IMR-90 (cell line): ENCODE measurements around the gene SLC17A9. TPM values are rescaled to one million over a fixed set of nuclear protein-coding genes. Genes with fewer than 3 reads are reported as not detected.

Source experiments
- ATAC-seq: fragments of 200-7000 bp; cut with Tn5 transposase; 2 replicates; pipeline ENCODE4 v1.9.1; 2020; ENCODE audit warnings: low read depth, mild to moderate bottlenecking, moderate library complexity
- BruUV-seq: library from RNA; stranded (reverse); fragments of 400-500 nt; replicated peaks from 2 replicates; lab custom pipeline; 2021; lab: Mats Ljungman, UMichigan
- CTCF ChIA-PET: fragments of 300-600 bp; formaldehyde crosslinking; extraction: SDS; loops from one replicate; lab custom pipeline; 2021; ENCODE audit warnings: antibody characterized with exemption; lab: Yijun Ruan, JAX
- POLR2A ChIA-PET: fragments of 300-600 bp; sonication (Branson Sonifier 250); formaldehyde crosslinking; loops from one replicate; lab custom pipeline; 2022; ENCODE audit warnings: antibody characterized with exemption; ENCODE audit not compliant: unreplicated experiment; lab: Charles Lee
- DNase-seq: peaks from one replicate; pipeline ENCODE4 v3.0.0; 2013
- H2AFZ ChIP-seq: replicated peaks from 2 replicates; pipeline ENCODE3; 2013; ENCODE audit warnings: low read length, mild to moderate bottlenecking; ENCODE audit not compliant: poor library complexity
- H2AK5ac ChIP-seq: 2 replicates; pipeline ENCODE4 v1.6.1; 2013; ENCODE audit warnings: low read depth, low read length, inconsistent platforms
- H2AK9ac ChIP-seq: replicated peaks from 2 replicates; pipeline ENCODE3; 2013; ENCODE audit warnings: mild to moderate bottlenecking, low read depth, low read length, moderate library complexity; ENCODE audit not compliant: poor library complexity
- H2BK120ac ChIP-seq: 2 replicates; pipeline ENCODE4 v1.6.1; 2013; ENCODE audit warnings: low read depth, low read length, inconsistent platforms
- H2BK15ac ChIP-seq: 3 replicates; pipeline ENCODE4 v1.6.1; 2013; ENCODE audit warnings: low read depth, low read length, inconsistent platforms
- H2BK20ac ChIP-seq: 2 replicates; pipeline ENCODE4 v1.6.1; 2013; ENCODE audit warnings: low read depth, mild to moderate bottlenecking, inconsistent platforms, low read length, moderate library complexity
- H2BK5ac ChIP-seq: 2 replicates; pipeline ENCODE4 v1.6.1; 2013; ENCODE audit warnings: mild to moderate bottlenecking, low read depth, low read length, inconsistent platforms; ENCODE audit not compliant: poor library complexity, severe bottlenecking
- H3K14ac ChIP-seq: replicated peaks from 2 replicates; pipeline ENCODE4 v1.6.1; 2013; ENCODE audit warnings: low read depth, low read length, inconsistent platforms
- H3K18ac ChIP-seq: 2 replicates; pipeline ENCODE4 v1.6.1; 2013; ENCODE audit warnings: low read depth, low read length, control low read depth
- H3K23ac ChIP-seq: 2 replicates; pipeline ENCODE4 v1.6.1; 2013; ENCODE audit warnings: low read depth, low read length, inconsistent platforms
- H3K27ac ChIP-seq: 2 replicates; pipeline ENCODE4 v1.5.1; 2013; ENCODE audit warnings: mild to moderate bottlenecking, control low read depth, low read length; ENCODE audit not compliant: insufficient read depth
- H3K27me3 ChIP-seq: 2 replicates; pipeline ENCODE4 v1.6.1; 2013; ENCODE audit warnings: low read length; ENCODE audit not compliant: control insufficient read depth, insufficient read depth
- H3K36me3 ChIP-seq: 2 replicates; pipeline ENCODE4 v1.6.1; 2013; ENCODE audit warnings: low read length, mixed read lengths; ENCODE audit not compliant: control insufficient read depth, insufficient read depth
- H3K4ac ChIP-seq: 2 replicates; pipeline ENCODE4 v1.6.1; 2013; ENCODE audit warnings: low read depth, low read length, inconsistent platforms
- H3K4me1 ChIP-seq: 2 replicates; pipeline ENCODE4 v1.6.1; 2013; ENCODE audit warnings: low read length, mixed read lengths; ENCODE audit not compliant: control insufficient read depth, insufficient read depth
- H3K4me2 ChIP-seq: 2 replicates; pipeline ENCODE4 v1.6.1; 2013; ENCODE audit warnings: low read depth, mild to moderate bottlenecking, control low read depth, low read length, moderate library complexity
- H3K4me3 ChIP-seq: 2 replicates; pipeline ENCODE4 v1.5.1; 2013; ENCODE audit warnings: low read depth, mild to moderate bottlenecking, control low read depth, low read length, moderate library complexity; ENCODE audit not compliant: insufficient read depth
- H3K56ac ChIP-seq: 2 replicates; pipeline ENCODE4 v1.6.1; 2013; ENCODE audit warnings: low read length, inconsistent platforms; ENCODE audit not compliant: insufficient read depth; ENCODE audit errors: extremely low read depth
- H3K79me1 ChIP-seq, 2 experiments: 2 replicates each; pipeline ENCODE4 v1.6.1; 2013; ENCODE audit warnings: low read length in 2 of 2, inconsistent platforms in 1 of 2, low read depth in 1 of 2
- H3K9ac ChIP-seq: 2 replicates; pipeline ENCODE4 v1.6.1; 2013; ENCODE audit warnings: low read depth, low read length, control low read depth
- H3K9me1 ChIP-seq: 2 replicates; pipeline ENCODE4 v1.6.1; 2013; ENCODE audit warnings: low read length, inconsistent platforms; ENCODE audit not compliant: insufficient read depth
- H3K9me3 ChIP-seq: 2 replicates; pipeline ENCODE4 v1.6.1; 2013; ENCODE audit warnings: low read length; ENCODE audit not compliant: control insufficient read depth, insufficient read depth
- H4K20me1 ChIP-seq: 2 replicates; pipeline ENCODE4 v1.6.1; 2013; ENCODE audit warnings: low read length, inconsistent platforms; ENCODE audit not compliant: insufficient read depth
- H4K5ac ChIP-seq: 2 replicates; pipeline ENCODE4 v1.6.1; 2013; ENCODE audit warnings: mild to moderate bottlenecking, low read depth, low read length, control low read depth
- H4K8ac ChIP-seq, 2 experiments: 2 replicates each; pipeline ENCODE4 v1.6.1; 2013; ENCODE audit warnings: low read depth in 2 of 2, low read length in 2 of 2, control low read depth in 1 of 2, inconsistent platforms in 1 of 2
- H4K91ac ChIP-seq: 2 replicates; pipeline ENCODE4 v1.6.1; 2013; ENCODE audit warnings: low read depth, low read length, inconsistent platforms; ENCODE audit not compliant: insufficient read depth
- BHLHE40 ChIP-seq: fragments of 150-350 bp; IDR thresholded peaks from 2 replicates; pipeline ENCODE4 v1.6.1; 2016; ENCODE audit warnings: mild to moderate bottlenecking, low read depth, low read length
- CEBPB ChIP-seq: IDR thresholded peaks from 2 replicates; pipeline ENCODE4 v1.6.1; 2012; ENCODE audit warnings: low read depth, low read length, improper control_type of control experiment
- CHD1 ChIP-seq: IDR thresholded peaks from 2 replicates; pipeline ENCODE4 v1.6.1; 2012; ENCODE audit warnings: low read depth, low read length, improper control_type of control experiment
- CTCF ChIP-seq: conservative IDR thresholded peaks from 2 replicates; pipeline ENCODE4 v1.5.1; 2012; ENCODE audit warnings: mild to moderate bottlenecking, low read depth, low read length, improper control_type of control experiment
- ELK1 ChIP-seq: fragments of 150-350 bp; IDR thresholded peaks from 2 replicates; pipeline ENCODE4 v1.6.1; 2016; ENCODE audit warnings: low read depth, mild to moderate bottlenecking, low read length, moderate library complexity, borderline replicate concordance
- FOS ChIP-seq: fragments of 150-350 bp; IDR thresholded peaks from 2 replicates; pipeline ENCODE4 v1.6.1; 2016; ENCODE audit warnings: low read depth, low read length
- MAFK ChIP-seq: IDR thresholded peaks from 2 replicates; pipeline ENCODE4 v1.6.1; 2012; ENCODE audit warnings: low read depth, low read length, improper control_type of control experiment
- MAZ ChIP-seq: IDR thresholded peaks from 2 replicates; pipeline ENCODE4 v1.6.1; 2012; ENCODE audit warnings: low read depth, mild to moderate bottlenecking, low read length, improper control_type of control experiment, moderate library complexity, borderline replicate concordance
- MXI1 ChIP-seq: IDR thresholded peaks from 2 replicates; pipeline ENCODE4 v1.6.1; 2012; ENCODE audit warnings: low read depth, mild to moderate bottlenecking, low read length, moderate library complexity, borderline replicate concordance
- NFE2L2 ChIP-seq: fragments of 150-350 bp; IDR thresholded peaks from 2 replicates; pipeline ENCODE4 v1.6.1; 2016; ENCODE audit warnings: low read depth, mild to moderate bottlenecking, low read length
- POLR2A ChIP-seq: IDR thresholded peaks from 2 replicates; pipeline ENCODE4 v1.6.1; 2012; ENCODE audit warnings: mild to moderate bottlenecking, low read depth, low read length
- RAD21 ChIP-seq: IDR thresholded peaks from 2 replicates; pipeline ENCODE4 v1.6.1; 2012; ENCODE audit warnings: low read length, improper control_type of control experiment
- RCOR1 ChIP-seq: IDR thresholded peaks from 2 replicates; pipeline ENCODE4 v1.6.1; 2012; ENCODE audit warnings: mild to moderate bottlenecking, low read length, improper control_type of control experiment; ENCODE audit not compliant: insufficient replicate concordance
- RFX5 ChIP-seq: IDR thresholded peaks from 2 replicates; pipeline ENCODE4 v1.8.0; 2012; ENCODE audit warnings: low read depth, mild to moderate bottlenecking, low read length, moderate library complexity
- SMC3 ChIP-seq: fragments of 150-350 bp; IDR thresholded peaks from 2 replicates; pipeline ENCODE4 v1.6.1; 2016; ENCODE audit warnings: low read depth, mild to moderate bottlenecking, antibody characterized with exemption, low read length, moderate library complexity
- USF2 ChIP-seq: fragments of 150-350 bp; IDR thresholded peaks from 2 replicates; pipeline ENCODE4 v1.6.1; 2017; ENCODE audit warnings: mild to moderate bottlenecking, antibody characterized with exemption, low read length, low read depth
- WGBS, 2 experiments: methylation state at CpG; one replicate each; pipeline versions ENCODE4 v1.1.5 to v1.1.7; 2013; ENCODE audit warnings: missing lambda C conversion rate in 2 of 2; ENCODE audit not compliant: insufficient read length in 1 of 2; ENCODE audit errors: extremely low coverage in 2 of 2; 5-methylcytosine and 5-hydroxymethylcytosine counted together
- dilution Hi-C: fragments of 300-500 bp; cut with HindIII; formaldehyde crosslinking; loops from one replicate; pipeline ENCODE4 v1.14.3; 2018; ENCODE audit warnings: low sequenced_read_pairs; ENCODE audit not compliant: unreplicated experiment
- in situ Hi-C: fragments of 300-500 bp; cut with MboI; formaldehyde crosslinking; loops from 3 replicates; pipeline ENCODE4 v1.14.3; 2019; ENCODE audit warnings: low sequenced_read_pairs, inconsistent platforms, mixed read lengths
- intact Hi-C: fragments of 100-400 bp; cut with micrococcal nuclease; formaldehyde crosslinking; loops from 2 replicates; pipeline ENCODE4 v1.10.0; 2022
- polyA plus RNA-seq, 3 experiments: library from polyadenylated mRNA; depleted of rRNA; stranded (reverse); fragments of >200 nt; gene quantifications; 2 replicates each; pipeline ENCODE4 v1.2.3, GENCODE V29; 2012; ENCODE audit warnings: low replicate concordance in 1 of 3
- total RNA-seq: library from RNA; depleted of rRNA; stranded (reverse); fragments of >200 nt; gene quantifications from 2 replicates; pipeline ENCODE4 v1.2.3, GENCODE V29; 2012

The SLC17A9 gene
- total and polyA plus RNA-seq, 2 of the 4 experiments (the other 2 are of a cell fraction), result 2.2 to 14.4 TPM

GRCh38 chr20:62987114-62987513 lies 34.6 kb downstream of the SLC17A9 start:
- no peak overlapping the region for H3K9ac ChIP-seq
- ATAC-seq, result no peak
- no peaks in the 10 kb centered on the region for H4K20me1 ChIP-seq
- no TSS peak for BruUV-seq
- no peak overlapping the region for H2BK5ac ChIP-seq
- no peak overlapping the region for H3K56ac ChIP-seq
- dilution Hi-C loops, result no loop called here
- peaks cover 67% of the 10 kb centered on the region for H3K27me3 ChIP-seq
- H3K18ac ChIP-seq, result no peak overlapping the region
- H3K9me1 ChIP-seq, result no peaks in the 10 kb centered on the region
- no peak overlapping the region for H2BK120ac ChIP-seq
- H2AK9ac ChIP-seq, result no peak overlapping the region
- H3K4me3 ChIP-seq, result no peak overlapping the region
- H2BK15ac ChIP-seq, result no peak overlapping the region
- no peaks in the 10 kb centered on the region for H3K9me3 ChIP-seq
- no peak overlapping the region for H2AFZ ChIP-seq
- no peaks in the 10 kb centered on the region for H3K4me1 ChIP-seq
- in situ Hi-C loops, result no loop called here
- H3K79me1 ChIP-seq, result no peaks in the 10 kb centered on the region
- H3K36me3 ChIP-seq, result no peaks in the 10 kb centered on the region
- no peak overlapping the region for H3K4ac ChIP-seq
- no peak overlapping the region for H4K5ac ChIP-seq
- CTCF ChIA-PET, result no interaction called here
- POLR2A ChIA-PET, result no interaction called here
- no peak overlapping the region for H4K91ac ChIP-seq
- H2BK20ac ChIP-seq, result no peak overlapping the region
- no peak overlapping the region for H3K27ac ChIP-seq
- DNase-seq, result no peak
- H4K8ac ChIP-seq, result no peak overlapping the region
- TF ChIP-seq RFX5, result no peak
- TF ChIP-seq MAFK, result no peak
- no peak for TF ChIP-seq ELK1
- no peak for TF ChIP-seq FOS
- TF ChIP-seq MXI1, result no peak
- TF ChIP-seq POLR2A, result no peak
- no peak for TF ChIP-seq CTCF
- no peak for TF ChIP-seq MAZ
- no peak for TF ChIP-seq BHLHE40
- TF ChIP-seq CHD1, result no peak
- TF ChIP-seq NFE2L2, result no peak
- no peak for TF ChIP-seq SMC3
- no peak for TF ChIP-seq USF2
- no peak for TF ChIP-seq RAD21
- no peak for TF ChIP-seq RCOR1
- no peak for TF ChIP-seq CEBPB
- H3K4me2 ChIP-seq, result no peak overlapping the region
- no peak overlapping the region for H2AK5ac ChIP-seq
- WGBS, 2 experiments, result 82% methylated on average over 5 of the region's 10 CpGs; no CpG with 5 or more reads in 1 of the 2 experiments
- H3K14ac ChIP-seq, result no peak overlapping the region
- intact Hi-C loops, result no loop called here
- no peak overlapping the region for H3K23ac ChIP-seq
